ENCODE results near the gene TGFBR3. TPM values are rescaled to one million over a fixed set of nuclear protein-coding genes. Genes with fewer than 3 reads are reported as not detected.

The TGFBR3 gene
- total and polyA plus RNA-seq, 9 of the 15 experiments (the other 6 are each of a cell fraction or from before 2014, with no cell fraction given) = 3.6 to 32.4 (median 15.6) TPM

- TF ChIP-seq HOXB6 (CRISPR knock-in tag; IDR thresholded peaks at IDR 0.05; ENCODE audit: borderline replicate concordance) (no peak), CHD7 (IDR thresholded peaks at IDR 0.05; ENCODE audit: low read depth, low read length) (no peak), RBM14 (IDR thresholded peaks at IDR 0.05; ENCODE audit: borderline replicate concordance, insufficient read depth, low read depth, low read length) (no peak)
These were observed 58.9 kb downstream of the TGFBR3 start (continued) for GRCh38 chr1:91827087-91827458.
